Brain microvascular endothelial cell (primary cell): ENCODE measurements around the gene RNF224.
"Not testable (repeated sequence)": the region's sequence is repeated elsewhere in the genome, so short reads cannot be mapped to it uniquely, and the experiment has no call there.

Source experiments
- DNase-seq: peaks from one replicate; pipeline ENCODE4 v3.0.0-alpha.2; 2020
- H3K27ac ChIP-seq: fragments of 250-450 bp; sonication (Bioruptor Pico); 2 replicates; pipeline ENCODE4 v1.5.1; 2020; ENCODE audit warnings: mild to moderate bottlenecking, moderate library complexity
- H3K27me3 ChIP-seq: fragments of 250-450 bp; sonication (Bioruptor Pico); replicated peaks from 2 replicates; pipeline ENCODE4 v1.5.1; 2020; ENCODE audit warnings: mild to moderate bottlenecking
- H3K36me3 ChIP-seq: fragments of 250-450 bp; sonication (Bioruptor Pico); replicated peaks from 2 replicates; pipeline ENCODE4 v1.5.1; 2020; ENCODE audit warnings: mild to moderate bottlenecking
- H3K4me3 ChIP-seq: 2 replicates; pipeline ENCODE4 v1.5.1; 2011; ENCODE audit warnings: low read depth, mild to moderate bottlenecking, control low read depth, low read length, moderate library complexity
- CTCF ChIP-seq: IDR thresholded peaks from 2 replicates; pipeline ENCODE4 v1.5.1; 2011; ENCODE audit warnings: low read depth, mild to moderate bottlenecking, moderate library complexity, low read length, control low read depth, inconsistent platforms; ENCODE audit errors: missing control alignments
- in situ Hi-C: cut with HindIII; loops from 2 replicates; pipeline ENCODE4 v1.10.0; 2017; ENCODE audit warnings: low sequenced_read_pairs, low pct_ligation_motif_present

The RNF224 gene

GRCh38 chr9:137254624-137255447, 27.5 kb downstream of the RNF224 start, which contains the start of gene NELFB:
Gene NELFB, plus strand, starts transcription at chr9:137255327.
- Histone ChIP-seq H3K36me3 (peaks cover 14% of the 10 kb centered on the region), H3K4me3 (peak within 1 kb of the TSS; percentile 92), H3K27me3 (no peaks in the 10 kb centered on the region), H3K27ac (peak within 1 kb of the TSS; percentile 27)
- in situ Hi-C loops = no loop called here
- TF ChIP-seq CTCF = no peak
- peak; percentile 68 for DNase-seq

DNA sequence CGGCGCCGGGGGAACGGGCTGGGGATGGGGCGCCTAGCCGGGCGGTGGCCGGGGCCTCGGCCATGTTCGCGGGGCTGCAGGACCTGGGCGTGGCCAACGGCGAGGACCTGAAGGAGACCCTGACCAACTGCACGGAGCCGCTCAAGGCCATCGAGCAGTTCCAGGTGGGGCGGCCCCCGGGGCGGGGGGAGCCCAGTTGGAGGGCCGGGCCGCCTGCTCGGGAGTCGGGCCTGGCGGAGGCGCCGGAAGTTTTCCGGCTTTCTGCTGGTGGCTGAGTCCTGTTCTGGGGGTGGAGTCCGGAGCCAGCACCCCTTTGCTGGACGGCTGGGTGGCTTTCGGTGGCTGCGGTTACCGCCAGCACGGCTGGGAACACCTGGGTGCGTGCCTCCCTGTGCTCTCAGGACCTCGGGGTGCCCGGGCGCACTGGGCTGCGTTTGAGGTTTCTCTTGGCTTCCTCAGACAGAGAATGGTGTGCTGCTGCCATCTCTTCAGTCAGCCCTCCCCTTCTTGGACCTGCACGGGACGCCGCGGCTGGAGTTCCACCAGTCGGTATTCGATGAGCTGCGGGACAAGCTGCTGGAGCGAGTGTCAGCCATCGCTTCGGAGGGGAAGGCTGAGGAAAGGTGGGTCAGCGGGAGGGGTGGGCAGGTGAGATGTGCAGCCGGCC, 28.3 kb downstream of the RNF224 start:
- Histone ChIP-seq H3K27me3 (no peaks in the 10 kb centered on the region), H3K36me3 (peaks cover 14% of the 10 kb centered on the region), H3K4me3 (peak overlapping the region; percentile 92), H3K27ac (peak overlapping the region; percentile 27)
- DNase-seq = no peak
- no peak for TF ChIP-seq CTCF
- in situ Hi-C loops = no loop called here

DNA sequence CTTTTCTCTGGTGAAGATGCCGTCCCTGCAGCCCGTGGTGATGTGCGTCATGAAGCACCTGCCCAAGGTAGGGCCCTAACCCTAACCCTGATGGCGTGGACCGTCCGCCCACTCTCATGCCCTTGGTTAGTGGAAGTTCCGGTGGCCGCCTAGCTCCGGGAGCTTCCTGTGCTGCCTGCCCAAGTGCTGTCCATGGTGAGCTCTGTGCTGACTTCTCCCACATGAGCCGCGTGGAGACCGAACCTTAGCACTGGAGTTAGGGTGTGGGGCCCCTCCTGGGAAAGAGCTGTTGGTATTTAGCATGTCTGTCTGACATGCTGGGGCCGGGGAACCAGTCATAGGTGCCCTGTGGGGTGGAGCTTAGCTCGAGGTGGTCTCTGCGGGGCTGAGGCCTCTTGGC, 29.1 kb downstream of the RNF224 start:
- in situ Hi-C loops = no loop called here
- no peaks in the 10 kb centered on the region for H3K27me3 ChIP-seq
- peak overlapping the region; percentile 92 for H3K4me3 ChIP-seq
- TF ChIP-seq CTCF = no peak
- peaks cover 14% of the 10 kb centered on the region for H3K36me3 ChIP-seq
- H3K27ac ChIP-seq = no peak overlapping the region
- no peak for DNase-seq

DNA sequence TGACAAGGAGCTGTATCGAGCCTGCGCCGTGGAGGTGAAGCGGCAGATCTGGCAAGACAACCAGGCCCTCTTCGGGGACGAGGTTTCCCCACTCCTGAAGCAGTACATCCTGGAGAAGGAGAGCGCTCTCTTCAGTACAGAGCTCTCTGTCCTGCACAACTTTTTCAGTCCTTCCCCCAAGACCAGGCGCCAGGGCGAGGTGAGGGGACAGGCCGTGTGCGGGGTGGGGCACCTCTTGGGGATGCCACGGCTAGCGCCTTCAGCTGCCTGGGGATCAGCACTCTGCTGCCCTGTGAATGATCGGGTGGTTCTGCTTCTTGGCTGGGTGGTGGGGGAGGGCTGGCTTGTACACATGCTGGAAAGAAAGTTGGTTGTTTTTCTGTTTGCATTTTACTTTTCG, 29.6 kb downstream of the RNF224 start:
- Histone ChIP-seq H3K27ac (no peak overlapping the region), H3K36me3 (peaks cover 14% of the 10 kb centered on the region), H3K27me3 (no peaks in the 10 kb centered on the region), H3K4me3 (peak overlapping the region; percentile 92)
- in situ Hi-C loops = no loop called here
- TF ChIP-seq CTCF = no peak
- DNase-seq = no peak

DNA sequence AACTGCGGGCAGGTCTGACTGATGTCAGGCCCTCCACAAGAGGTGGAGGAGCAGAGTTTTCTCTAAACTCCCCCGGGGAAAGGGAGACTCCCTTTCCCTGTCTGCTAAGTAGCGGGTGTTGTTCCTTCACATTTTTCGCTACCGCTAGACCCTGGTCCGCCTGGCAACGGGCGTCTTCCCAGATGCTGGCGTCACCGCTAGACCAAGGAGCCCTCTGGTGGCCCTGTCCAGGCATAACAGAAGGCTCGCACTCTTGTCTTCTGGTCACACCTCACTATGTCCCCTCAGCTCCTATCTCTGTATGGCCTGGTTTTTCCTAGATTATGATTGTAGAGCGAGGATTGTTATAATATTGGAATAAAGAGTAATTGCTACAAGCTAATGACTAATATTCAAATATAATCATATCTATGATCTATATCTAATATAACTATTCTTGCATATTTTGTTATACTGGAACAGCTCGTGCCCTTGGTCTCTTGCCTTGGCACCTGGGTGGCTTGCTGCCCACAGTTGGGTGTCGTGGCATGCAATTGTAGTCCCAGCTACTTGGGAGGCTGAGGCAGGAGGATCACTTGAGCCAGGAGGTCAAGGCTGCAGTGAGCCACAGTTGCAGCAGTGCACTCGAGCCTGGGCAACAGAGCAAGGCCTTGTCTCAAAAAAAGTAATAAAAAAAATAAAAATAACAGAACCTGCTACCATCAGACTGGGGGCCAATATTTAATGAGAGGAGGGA, 35.0 kb downstream of the RNF224 start:
- H3K27me3 ChIP-seq, in situ Hi-C loops, H3K27ac ChIP-seq, H3K4me3 ChIP-seq, DNase-seq: not testable (repeated sequence)
- H3K36me3 ChIP-seq = peaks cover 29% of the 10 kb centered on the region
- TF ChIP-seq CTCF = peak; percentile 55
